A673 (cell line): ENCODE measurements around the gene CDH4.

ENCODE experiments used
- CTCF ChIP-seq: fragments of 300-800, 200-600 bp; sonication (generic); conservative IDR thresholded peaks from 2 replicates; pipeline ENCODE4 v1.5.1; 2017; ENCODE audit warnings: low read depth, mild to moderate bottlenecking, antibody characterized with exemption, low read length, moderate library complexity, mixed read lengths
- EZH2 ChIP-seq: fragments of 200-600 bp; sonication (generic); IDR thresholded peaks from 2 replicates; pipeline ENCODE4 v1.6.1; 2017; ENCODE audit warnings: borderline replicate concordance, low read depth, mild to moderate bottlenecking, mixed read lengths, antibody characterized with exemption, low read length; ENCODE audit not compliant: poor library complexity, severe bottlenecking

- TF ChIP-seq CTCF (no peak), EZH2 (no peak)
These were observed 498.0 kb downstream of the CDH4 start for GRCh38 chr20:61750093-61750492.
